ENCODE measurements around the gene ZNF460. TPM values are rescaled to one million over a fixed set of nuclear protein-coding genes. Genes with fewer than 3 reads are reported as not detected.

Gene ZNF460
- total and polyA plus RNA-seq, 2 of the 13 experiments (the other 11 are each of a cell fraction or from before 2014, with no cell fraction given) = 14.5 to 44.8 TPM

GRCh38 chr19:57245959-57246358 is 34.3 kb upstream of the ZNF460 start (continued):
- TF ChIP-seq STAT6 (CRISPR knock-in tag; IDR thresholded peaks at IDR 0.05; ENCODE audit: borderline replicate concordance) = no peak
- TF ChIP-seq ZNF337 (CRISPR knock-in tag; IDR thresholded peaks at IDR 0.05; ENCODE audit: borderline replicate concordance, low read depth) = no peak
- TF ChIP-seq ISX (CRISPR knock-in tag; conservative IDR thresholded peaks at IDR 0.05) = no peak
- peak; percentile 48 for TF ChIP-seq NCOA2 (CRISPR knock-in tag; IDR thresholded peaks at IDR 0.05)
- TF ChIP-seq ZNF383 (CRISPR knock-in tag; IDR thresholded peaks at IDR 0.05; ENCODE audit: borderline replicate concordance) = no peak
- no peak for TF ChIP-seq ZBTB2 (CRISPR knock-in tag; IDR thresholded peaks at IDR 0.05; ENCODE audit: low read depth)
- no peak for TF ChIP-seq MAZ (IDR thresholded peaks at IDR 0.05; ENCODE audit: borderline replicate concordance, low read depth, low read length)
- TF ChIP-seq MAZ (CRISPR knock-in tag; IDR thresholded peaks at IDR 0.05; ENCODE audit: low read depth) = 0 out of 2 replicates have a peak, but pooled peaks have one; percentile 38
- no peak for TF ChIP-seq ZBTB34 (CRISPR knock-in tag; IDR thresholded peaks at IDR 0.05)
- TF ChIP-seq DMAP1 (CRISPR knock-in tag; IDR thresholded peaks at IDR 0.05) = no peak
- peak; percentile 91; the same call in 1 of the 2 replicates for TF ChIP-seq ZBTB3 (CRISPR knock-in tag; IDR thresholded peaks at IDR 0.05; ENCODE audit: borderline replicate concordance, low read depth)
- no peak for TF ChIP-seq MXD1 (CRISPR knock-in tag; IDR thresholded peaks at IDR 0.05)
- no peak for TF ChIP-seq ZNF3 (CRISPR knock-in tag; IDR thresholded peaks at IDR 0.05)
- TF ChIP-seq EEA1 (CRISPR knock-in tag; IDR thresholded peaks at IDR 0.05; ENCODE audit: borderline replicate concordance) = no peak
- TF ChIP-seq KAT7 (CRISPR knock-in tag; IDR thresholded peaks at IDR 0.05; ENCODE audit: borderline replicate concordance) = 0 out of 2 replicates have a peak, but pooled peaks have one; percentile 42
- no peak for TF ChIP-seq SOX6 (IDR thresholded peaks at IDR 0.05)
- peak; percentile 19; the same call in 1 of the 2 replicates for TF ChIP-seq SOX6 (CRISPR knock-in tag; IDR thresholded peaks at IDR 0.05)
- TF ChIP-seq TGIF2 (CRISPR knock-in tag; IDR thresholded peaks at IDR 0.05) = no peak
- TF ChIP-seq SAP130 (CRISPR knock-in tag; IDR thresholded peaks at IDR 0.05; ENCODE audit: low read depth) = peak; percentile 81
- TF ChIP-seq ZBTB14 (CRISPR knock-in tag; IDR thresholded peaks at IDR 0.05) = no peak
- no peak for TF ChIP-seq PTBP1 (IDR thresholded peaks at IDR 0.05; ENCODE audit: low read depth, low read length, poor library complexity, severe bottlenecking)
